PC-3 (cell line): ENCODE results near the gene SRRM1. TPM values are rescaled to one million over a fixed set of nuclear protein-coding genes. Genes with fewer than 3 reads are reported as not detected.
A peak's percentile ranks its signal among the peaks of the same experiment; 100 is the strongest.

Experiments used
- ATAC-seq: fragments of 200-7000 bp; cut with Tn5 transposase; 2 replicates; pipeline ENCODE4 v1.9.1; 2020; ENCODE audit warnings: mild to moderate bottlenecking, moderate library complexity
- BruUV-seq: library from RNA; stranded (reverse); fragments of 400-500 nt; replicated peaks from 2 replicates; lab custom pipeline; 2021; lab: Mats Ljungman, UMichigan
- CTCF ChIA-PET: fragments of 300-600 bp; sonication (Branson Sonifier 250); formaldehyde crosslinking; loops from one replicate; lab custom pipeline; 2022; ENCODE audit warnings: antibody characterized with exemption; lab: Charles Lee
- POLR2A ChIA-PET: fragments of 300-600 bp; sonication (Branson Sonifier 250); formaldehyde crosslinking; loops from one replicate; lab custom pipeline; 2022; ENCODE audit warnings: antibody characterized with exemption; ENCODE audit not compliant: unreplicated experiment; lab: Charles Lee
- DNase-seq: peaks from one replicate; pipeline ENCODE4 v3.0.0-alpha.2; 2015
- H2AFZ ChIP-seq: fragments of 300-600 bp; sonication (generic); 2 replicates; pipeline ENCODE4 v1.6.0; 2016; ENCODE audit warnings: antibody characterized with exemption, low read length
- H3F3A ChIP-seq: fragments of 300-600 bp; sonication (generic); one replicate; pipeline ENCODE4 v1.6.0; 2017; ENCODE audit warnings: antibody characterized with exemption, low read length, control low read depth, mild to moderate bottlenecking; ENCODE audit not compliant: unreplicated experiment
- H3K27ac ChIP-seq: fragments of 300-600 bp; sonication (generic); 2 replicates; pipeline ENCODE4 v1.5.1; 2016; ENCODE audit warnings: mild to moderate bottlenecking, low read length
- H3K27me3 ChIP-seq: fragments of 300-600 bp; sonication (generic); 2 replicates; pipeline ENCODE4 v1.6.1; 2016; ENCODE audit warnings: low read length, mixed read lengths
- H3K36me3 ChIP-seq: fragments of 300-600 bp; sonication (generic); 2 replicates; pipeline ENCODE4 v1.6.1; 2016; ENCODE audit warnings: low read depth, mixed run types, low read length, mixed read lengths
- H3K4me1 ChIP-seq: fragments of 300-600 bp; sonication (generic); 2 replicates; pipeline ENCODE4 v1.5.1; 2016; ENCODE audit warnings: low read length; ENCODE audit not compliant: insufficient read depth
- H3K4me2 ChIP-seq: fragments of 300-600 bp; sonication (generic); 2 replicates; pipeline ENCODE4 v1.6.0; 2016; ENCODE audit warnings: low read length
- H3K4me3 ChIP-seq: fragments of 300-600 bp; sonication (generic); 2 replicates; pipeline ENCODE4 v1.5.1; 2016; ENCODE audit warnings: mild to moderate bottlenecking, low read length, mixed read lengths
- H3K79me2 ChIP-seq: fragments of 300-600 bp; sonication (generic); 2 replicates; pipeline ENCODE4 v1.6.1; 2017; ENCODE audit warnings: low read length, mixed read lengths
- H3K9ac ChIP-seq: fragments of 300-600 bp; sonication (generic); 2 replicates; pipeline ENCODE4 v1.6.0; 2016; ENCODE audit warnings: mild to moderate bottlenecking, low read length
- H3K9me2 ChIP-seq: fragments of 300-600 bp; sonication (generic); replicated peaks from 2 replicates; pipeline ENCODE4 v1.6.1; 2016; ENCODE audit warnings: mixed run types, low read length, mixed read lengths
- H3K9me3 ChIP-seq: fragments of 300-600 bp; sonication (generic); 2 replicates; pipeline ENCODE4 v1.6.1; 2016; ENCODE audit warnings: low read length, mixed read lengths
- H4K20me1 ChIP-seq: fragments of 300-600 bp; sonication (generic); 2 replicates; pipeline ENCODE4 v1.6.1; 2016; ENCODE audit warnings: low read length, mixed read lengths
- CTCF ChIP-seq: fragments of 300-600 bp; sonication (generic); conservative IDR thresholded peaks from 2 replicates; pipeline ENCODE4 v1.5.1; 2017; ENCODE audit warnings: antibody characterized with exemption, low read depth, mild to moderate bottlenecking, low read length
- EZH2 ChIP-seq: fragments of 300-600 bp; sonication (generic); IDR thresholded peaks from one replicate; pipeline ENCODE4 v1.6.1; 2017; ENCODE audit warnings: antibody characterized with exemption, mild to moderate bottlenecking, low read length; ENCODE audit not compliant: unreplicated experiment
- EZH2phosphoT487 ChIP-seq: fragments of 300-600 bp; sonication (generic); IDR thresholded peaks from 2 replicates; pipeline ENCODE4 v1.6.1; 2018; ENCODE audit warnings: mild to moderate bottlenecking, antibody characterized with exemption, low read length, borderline replicate concordance
- intact Hi-C: fragments of 100-400 bp; cut with micrococcal nuclease; formaldehyde crosslinking; loops from 2 replicates; pipeline ENCODE4 v1.9.0; 2023
- total RNA-seq: library from RNA; depleted of rRNA; stranded (reverse); fragments of >200 nt; gene quantifications from 2 replicates; pipeline ENCODE4 v1.2.3, GENCODE V29; 2014

The SRRM1 gene
- total RNA-seq, 1 experiment from 2014 or later = 30.7 TPM

GRCh38 chr1:24707687-24708086 lies 64.6 kb downstream of the SRRM1 start:
- CTCF ChIA-PET = no interaction called here
- peaks cover 31% of the 10 kb centered on the region for H3K4me1 ChIP-seq
- BruUV-seq = no TSS peak
- H2AFZ ChIP-seq = no peak overlapping the region
- DNase-seq (peak; percentile 67), ATAC-seq (no peak)
- no peaks in the 10 kb centered on the region for H3K36me3 ChIP-seq
- no peak for TF ChIP-seq EZH2
- TF ChIP-seq CTCF = no peak
- no peak for TF ChIP-seq EZH2phosphoT487
- H3K9me2 ChIP-seq = no peaks in the 10 kb centered on the region
- intact Hi-C loops = no loop called here
- no peaks in the 10 kb centered on the region for H3K9me3 ChIP-seq
- H3K27ac ChIP-seq = no peak overlapping the region
- no peak overlapping the region for H3K4me2 ChIP-seq
- H3K79me2 ChIP-seq = no peaks in the 10 kb centered on the region
- H3K27me3 ChIP-seq = no peaks in the 10 kb centered on the region
- H4K20me1 ChIP-seq = no peaks in the 10 kb centered on the region
- POLR2A ChIA-PET = no interaction called here
- H3F3A ChIP-seq = no peaks in the 10 kb centered on the region
- no peak overlapping the region for H3K9ac ChIP-seq
- no peak overlapping the region for H3K4me3 ChIP-seq

- no peak overlapping the region for H3K9ac ChIP-seq
- POLR2A ChIA-PET = no interaction called here
- no peak overlapping the region for H3K27ac ChIP-seq
- no peak overlapping the region for H3K4me3 ChIP-seq
- TF ChIP-seq EZH2phosphoT487 (no peak), CTCF (no peak), EZH2 (no peak)
- intact Hi-C loops = no loop called here
- no peaks in the 10 kb centered on the region for H3K9me3 ChIP-seq
- no TSS peak for BruUV-seq
- no peaks in the 10 kb centered on the region for H4K20me1 ChIP-seq
- CTCF ChIA-PET = no interaction called here
- peaks cover 32% of the 10 kb centered on the region for H3K4me1 ChIP-seq
- H3K4me2 ChIP-seq = no peak overlapping the region
- H3K27me3 ChIP-seq = no peaks in the 10 kb centered on the region
- H2AFZ ChIP-seq = no peak overlapping the region
- H3F3A ChIP-seq = no peaks in the 10 kb centered on the region
- H3K79me2 ChIP-seq = no peaks in the 10 kb centered on the region
- DNase-seq (no peak), ATAC-seq (no peak)
- no peaks in the 10 kb centered on the region for H3K9me2 ChIP-seq
- H3K36me3 ChIP-seq = no peaks in the 10 kb centered on the region
Observed at GRCh38 chr1:24708938-24709337, 65.8 kb downstream of the SRRM1 start.

- Histone ChIP-seq H3F3A (no peaks in the 10 kb centered on the region), H3K4me1 (peaks cover 27% of the 10 kb centered on the region), H3K27me3 (no peaks in the 10 kb centered on the region), H3K36me3 (no peaks in the 10 kb centered on the region), H3K27ac (no peak overlapping the region), H3K4me2 (no peak overlapping the region), H2AFZ (no peak overlapping the region), H3K9ac (no peak overlapping the region), H4K20me1 (no peaks in the 10 kb centered on the region), H3K9me2 (no peaks in the 10 kb centered on the region), H3K9me3 (no peaks in the 10 kb centered on the region), H3K4me3 (no peak overlapping the region), H3K79me2 (no peaks in the 10 kb centered on the region)
- BruUV-seq = no TSS peak
- intact Hi-C loops = no loop called here
- ChIA-PET CTCF (no interaction called here), POLR2A (no interaction called here)
- no peak for TF ChIP-seq EZH2
- TF ChIP-seq CTCF = no peak
- no peak for TF ChIP-seq EZH2phosphoT487
- ATAC-seq = no peak
- peak; percentile 34 for DNase-seq
Observed at GRCh38 chr1:24709791-24710441, 66.8 kb downstream of the SRRM1 start.
